Right cardiac atrium (tissue), 5 donors: ENCODE data around the gene CDC42EP5. TPM values are rescaled to one million over a fixed set of nuclear protein-coding genes. Genes with fewer than 3 reads are reported as not detected.
"Not testable (repeated sequence)": the region's sequence is repeated elsewhere in the genome, so short reads cannot be mapped to it uniquely, and the experiment has no call there.

Experiments used
- ATAC-seq, 2 donors: fragments of 200-7000 bp; cut with Tn5 transposase; one replicate each; pipeline versions ENCODE4 v1.8.0 to v1.9.1; 2020; ENCODE audit warnings: moderate library complexity in 2 of 2, mild to moderate bottlenecking in 1 of 2
- DNase-seq, 3 donors: peaks; one replicate each; pipeline ENCODE4 v3.0.0-alpha.2; 2020
- H3K27ac ChIP-seq: one replicate; pipeline ENCODE4 v1.5.1; 2013; ENCODE audit warnings: mild to moderate bottlenecking, low read length, control low read depth, moderate library complexity
- H3K27me3 ChIP-seq: one replicate; pipeline ENCODE4 v1.6.1; 2013; ENCODE audit not compliant: control insufficient read depth, insufficient read depth
- H3K4me1 ChIP-seq: one replicate; pipeline ENCODE4 v1.6.1; 2013; ENCODE audit warnings: low read length; ENCODE audit not compliant: control insufficient read depth, insufficient read depth
- H3K4me3 ChIP-seq: one replicate; pipeline ENCODE4 v1.5.1; 2013; ENCODE audit warnings: low read length, control low read depth
- H3K9me3 ChIP-seq: one replicate; pipeline ENCODE4 v1.6.1; 2013; ENCODE audit warnings: low read length; ENCODE audit not compliant: control insufficient read depth
- WGBS: extraction: QIAGEN DNeasy Blood & Tissue Kit; methylation state at CpG from one replicate; pipeline ENCODE4 v1.1.7; 2013; 5-methylcytosine and 5-hydroxymethylcytosine counted together
- intact Hi-C, 4 donors: fragments of 100-400 bp; cut with DNase I; formaldehyde crosslinking; loops; one replicate each; pipeline versions ENCODE4 v1.11.0 to v1.14.0; 2022 to 2023
- polyA plus RNA-seq: library from polyadenylated mRNA; stranded (reverse); fragments of 200-250 nt; gene quantifications from one replicate; pipeline ENCODE4 v1.2.3, GENCODE V29; 2013
- total RNA-seq, 4 donors: library from RNA; stranded (reverse); fragmentation: NEBNext Ultra II Directional; extraction: Animal tissue kit (Norgen Biotek cat#: 25700); gene quantifications; one replicate each; pipeline ENCODE4 v1.2.1, GENCODE V29; 2021
- donor health status: healthy with polysubstance abuse.
- donor health status: DM: no; HTN: yes; CAD: no.
- donor health status: DM: no; HTN: no; CAD: no.
- donor health status: DM: no; HTN: yes; CAD: no; lungs with severe emphysema.
- donor health status: DM: yes; HTN: yes; CAD: no.

The CDC42EP5 gene
- total and polyA plus RNA-seq, 5 donors = 10.4 to 22.5 (median 12.4) TPM

DNA sequence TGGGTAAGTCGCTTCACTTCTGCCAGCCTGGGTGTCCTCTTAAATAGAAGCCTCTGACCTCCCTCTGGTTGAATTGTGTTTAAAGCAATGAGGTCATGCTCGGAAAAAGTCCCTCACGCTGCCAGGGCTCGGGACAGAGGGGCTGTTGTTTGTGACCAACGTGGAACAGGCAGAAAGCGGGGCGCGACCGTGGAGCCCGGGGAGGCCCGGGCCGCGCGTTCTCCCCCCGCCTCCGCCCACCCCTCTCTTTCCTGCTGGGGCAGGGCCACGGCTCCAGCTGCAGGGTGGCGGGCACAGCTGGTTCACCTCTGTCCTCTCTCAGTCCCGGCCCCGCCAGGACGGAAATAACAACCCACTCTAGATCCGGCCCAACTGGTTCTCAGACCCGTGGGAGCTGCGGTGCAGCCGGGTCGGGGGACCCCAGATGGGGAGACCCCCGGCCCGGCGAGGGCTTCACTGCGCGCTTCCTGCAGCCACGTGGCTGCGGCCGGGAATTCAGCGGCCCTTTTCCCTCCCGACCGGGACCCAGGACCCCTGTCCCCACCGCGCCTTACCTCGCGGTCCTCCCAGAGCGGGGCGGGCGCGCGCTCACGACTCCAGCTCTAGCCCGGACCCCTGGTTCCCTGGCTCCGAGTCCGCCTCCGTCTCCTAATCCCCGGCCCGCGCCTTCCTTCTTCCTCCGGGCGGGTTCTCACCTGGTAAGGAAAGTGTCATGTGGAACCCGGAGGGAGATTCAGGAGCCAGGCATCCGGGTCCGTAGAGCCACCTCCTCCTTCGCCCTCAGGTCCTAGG lies 1.9 kb downstream of the CDC42EP5 start:
- peak overlapping the region; percentile 58 for H3K27ac ChIP-seq
- DNase-seq (peak; percentile 72 to 86 (median 85)), ATAC-seq (peak; percentile 57 to 60)
- H3K4me1 ChIP-seq = peaks cover 5% of the 10 kb centered on the region
- no peaks in the 10 kb centered on the region for H3K9me3 ChIP-seq
- intact Hi-C loops = loop anchor here in 1 of 4 donors (10.0 kb wide), 1 partner anchor 204 kb away; no protein-coding TSS in a partner anchor
- 2% methylated on average over 60 of the region's 60 CpGs for WGBS
- peak overlapping the region; percentile 45 for H3K4me3 ChIP-seq
- no peaks in the 10 kb centered on the region for H3K27me3 ChIP-seq

DNA sequence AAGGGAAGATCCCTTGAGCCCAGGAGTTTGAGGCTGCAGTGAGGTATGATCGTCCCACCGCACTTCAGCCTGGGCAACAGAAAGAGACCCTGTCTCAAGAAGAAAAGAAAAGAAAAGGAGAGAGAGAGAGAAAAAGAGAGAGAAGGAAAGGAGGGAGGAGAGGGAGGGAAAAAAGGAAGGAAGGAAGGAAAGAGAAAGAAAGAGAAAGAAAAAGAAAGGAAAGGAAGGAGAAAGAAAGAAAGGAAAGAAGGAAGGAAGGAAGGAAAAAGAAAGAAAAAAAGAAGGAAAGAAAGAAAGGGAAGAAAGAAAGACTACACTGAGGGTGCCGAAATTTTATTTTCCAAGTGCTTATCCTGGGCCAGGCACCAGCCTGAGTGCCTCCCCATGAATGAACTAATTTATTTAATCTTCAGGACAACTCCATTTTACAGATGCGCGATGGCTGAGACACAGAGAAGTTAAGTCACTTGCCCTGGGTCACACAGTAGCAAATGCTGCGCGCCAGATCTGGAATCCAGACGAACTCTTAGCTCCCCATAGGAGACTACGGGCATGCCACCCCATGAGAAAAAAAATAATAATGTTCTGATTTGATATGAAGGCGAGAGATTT lies 2.7 kb downstream of the CDC42EP5 start:
- 60% methylated on average over 10 of the region's 10 CpGs for whole genome bisulfite sequencing
- ATAC-seq (no peak), DNase-seq (no peak)
- H3K27ac ChIP-seq = peak overlapping the region; percentile 58
- H3K9me3 ChIP-seq = no peaks in the 10 kb centered on the region
- H3K27me3 ChIP-seq = no peaks in the 10 kb centered on the region
- H3K4me1 ChIP-seq = peaks cover 5% of the 10 kb centered on the region
- intact Hi-C loops = loop anchor here in 1 of 4 donors (10.0 kb wide), 1 partner anchor 204 kb away; no protein-coding TSS in a partner anchor
- no peak overlapping the region for H3K4me3 ChIP-seq

DNA sequence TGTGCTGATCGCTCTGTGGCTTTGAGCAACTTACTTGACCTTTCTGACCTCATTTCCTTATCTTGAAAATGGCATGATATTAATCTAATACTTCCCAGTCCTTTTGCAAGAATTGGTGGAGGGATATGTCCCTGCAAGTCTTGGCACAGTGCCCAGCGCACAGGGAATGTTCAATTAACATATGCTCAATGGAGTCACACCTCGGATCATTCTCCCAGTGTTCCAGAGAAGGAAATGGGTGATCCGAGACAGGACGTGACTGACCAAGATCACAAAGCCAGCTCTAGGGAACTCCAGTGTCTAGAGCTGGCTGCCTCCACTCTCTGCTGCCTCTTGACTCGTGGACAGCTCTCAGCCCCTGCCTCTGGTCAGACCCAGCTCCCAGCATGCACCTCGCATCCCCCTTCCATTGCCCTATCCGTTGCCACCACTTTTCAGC lies 3.6 kb downstream of the CDC42EP5 start:
- H3K27me3 ChIP-seq = no peaks in the 10 kb centered on the region
- DNase-seq (peak; percentile 81 to 84 (median 83)), ATAC-seq (peak in 1 of 2 donors; percentile 38)
- 43% methylated on average over 8 of the region's 8 CpGs for WGBS
- no peak overlapping the region for H3K4me3 ChIP-seq
- H3K9me3 ChIP-seq = no peaks in the 10 kb centered on the region
- peak overlapping the region; percentile 79 for H3K27ac ChIP-seq
- H3K4me1 ChIP-seq = peaks cover 5% of the 10 kb centered on the region
- intact Hi-C loops = no loop called here

DNA sequence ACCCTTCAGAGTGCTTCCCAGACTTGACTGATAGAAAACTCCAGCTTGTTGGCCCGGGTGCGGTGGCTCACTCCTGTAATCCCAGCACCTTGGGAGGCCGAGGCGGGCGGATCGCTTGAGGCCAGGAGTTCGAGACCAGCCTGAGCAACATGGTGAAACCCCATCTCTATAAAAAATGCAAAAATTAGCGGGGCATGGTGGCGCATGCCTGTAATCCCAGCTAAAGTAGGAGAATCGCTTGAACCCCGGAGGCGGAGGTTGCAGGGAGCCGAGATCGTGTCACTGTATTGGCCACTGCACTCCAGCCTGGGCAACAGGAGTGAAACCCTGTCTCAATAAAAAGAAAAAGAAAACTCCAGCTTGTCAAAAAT lies 7.0 kb downstream of the CDC42EP5 start:
- ATAC-seq, H3K4me3 ChIP-seq, H3K27ac ChIP-seq, intact Hi-C loops, H3K27me3 ChIP-seq, H3K9me3 ChIP-seq, DNase-seq, H3K4me1 ChIP-seq: not testable (repeated sequence)
- WGBS = 97% methylated on average over 14 of the region's 14 CpGs

DNA sequence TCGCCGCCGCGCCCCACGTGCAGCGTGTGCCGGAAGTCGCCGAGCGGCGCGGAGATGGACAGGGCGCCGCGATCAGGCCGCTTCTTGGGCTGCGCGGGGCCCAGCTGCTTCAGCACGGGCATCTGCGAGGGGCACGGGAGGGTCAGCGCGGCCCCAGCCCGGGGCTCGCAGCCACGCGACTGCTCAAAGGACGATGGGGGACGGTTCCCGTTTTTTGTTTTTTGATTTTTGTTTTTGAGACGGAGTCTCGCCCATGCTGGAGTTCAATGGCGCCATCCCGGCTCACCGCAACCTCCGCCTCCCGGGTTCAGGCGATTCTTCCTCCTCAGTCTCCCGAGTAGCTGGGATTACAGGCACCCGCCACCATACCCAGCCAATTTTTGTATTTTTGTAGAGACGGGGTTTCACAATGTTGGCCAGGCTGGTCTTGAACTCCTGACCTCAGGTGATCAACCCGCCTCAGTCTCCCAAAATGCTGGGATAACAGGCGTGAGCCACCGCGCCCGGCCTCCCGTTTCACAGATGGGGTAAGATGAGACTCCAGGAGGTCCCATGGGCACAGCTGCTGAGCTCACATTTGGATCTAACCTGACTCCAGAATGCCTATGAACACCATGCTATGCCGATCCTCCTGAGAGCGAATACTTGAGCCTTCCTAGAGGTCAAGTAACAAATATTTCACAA lies 7.5 kb downstream of the CDC42EP5 start:
- WGBS = 79% methylated on average over 49 of the region's 49 CpGs
- peak; percentile 40 to 72 (median 63) for DNase-seq
- intact Hi-C loops = no loop called here
- Histone ChIP-seq H3K9me3 (no peaks in the 10 kb centered on the region), H3K4me3 (peak overlapping the region; percentile 46), H3K4me1 (peaks cover 6% of the 10 kb centered on the region), H3K27ac (no peak overlapping the region), H3K27me3 (no peaks in the 10 kb centered on the region)
- no peak for ATAC-seq

DNA sequence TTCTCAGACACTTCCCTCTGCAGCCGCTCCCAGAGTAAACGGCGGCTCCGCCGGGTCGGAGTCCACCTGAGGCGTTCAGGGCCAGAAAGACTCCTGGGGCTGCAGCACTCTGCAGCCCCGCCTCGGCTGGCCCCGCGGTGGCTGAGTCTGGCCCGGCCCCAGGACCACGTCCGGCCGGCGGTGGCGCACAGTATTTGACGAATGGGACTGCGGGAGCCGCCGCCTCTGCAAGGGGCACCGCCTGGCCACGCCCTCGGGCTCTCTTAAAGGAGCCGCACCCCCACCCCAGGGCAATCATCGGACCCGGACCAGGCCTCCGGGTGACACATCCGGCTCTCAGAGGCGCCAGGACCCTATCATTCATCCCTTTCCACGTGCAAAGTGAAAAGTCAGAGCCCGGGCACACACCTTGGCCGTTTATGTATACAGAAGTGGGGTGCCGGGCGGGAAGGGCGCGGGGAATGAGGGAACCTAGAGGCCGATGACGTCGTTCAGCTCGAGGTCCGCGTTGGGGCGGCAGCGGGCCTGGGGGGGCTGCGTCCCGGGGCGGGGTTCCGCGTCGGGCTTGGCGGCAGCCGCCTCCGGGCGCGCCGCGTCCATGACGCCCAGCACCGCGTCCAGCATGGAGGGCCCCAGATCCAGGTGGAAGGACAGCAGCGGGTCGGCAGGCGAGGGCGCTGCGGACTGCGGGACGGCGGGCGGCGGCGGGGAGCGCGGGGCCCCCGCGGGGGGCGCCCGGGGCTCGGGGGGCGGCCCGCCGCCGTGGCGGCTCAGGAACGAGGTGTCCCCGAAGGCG lies 8.3 kb downstream of the CDC42EP5 start:
- Histone ChIP-seq H3K27ac (peak overlapping the region; percentile 95), H3K4me1 (peaks cover 6% of the 10 kb centered on the region), H3K4me3 (peak overlapping the region; percentile 46), H3K9me3 (no peaks in the 10 kb centered on the region), H3K27me3 (no peaks in the 10 kb centered on the region)
- intact Hi-C loops = no loop called here
- ATAC-seq = peak; percentile 81 to 83
- peak; percentile 95 to 98 (median 97) for DNase-seq
- 28% methylated on average over 86 of the region's 87 CpGs for WGBS

DNA sequence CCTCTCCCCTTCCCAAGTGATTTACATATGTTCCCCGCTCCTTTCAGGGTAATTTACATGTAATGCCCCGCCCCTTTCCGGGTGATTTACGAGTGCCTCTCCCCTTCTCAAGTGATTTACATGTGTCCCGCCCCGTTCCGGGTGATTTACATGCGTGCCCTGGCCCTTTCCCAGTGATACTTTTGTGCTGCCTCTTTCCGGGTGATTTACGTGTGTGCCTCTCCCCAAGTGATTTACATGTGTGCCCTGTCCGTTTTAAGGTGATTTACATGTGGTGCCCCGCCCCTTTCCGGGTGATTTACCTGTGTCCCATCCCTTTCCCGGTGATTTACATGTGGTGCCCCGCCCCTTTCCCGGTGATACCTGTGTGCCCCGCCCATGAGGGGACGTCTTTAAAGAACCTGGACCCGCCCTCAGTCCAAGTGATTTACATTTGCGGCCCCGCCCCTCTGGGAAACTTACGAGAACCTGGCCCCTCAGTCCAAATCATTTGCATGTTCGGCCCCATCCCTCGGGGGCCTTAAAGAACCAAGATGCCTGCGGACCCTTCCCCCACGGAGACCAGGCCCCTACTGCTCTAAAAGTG lies 9.0 kb downstream of the CDC42EP5 start:
- Histone ChIP-seq H3K4me3 (peak overlapping the region; percentile 46), H3K27ac (peak overlapping the region; percentile 95), H3K27me3 (no peaks in the 10 kb centered on the region), H3K9me3 (no peaks in the 10 kb centered on the region), H3K4me1 (peaks cover 6% of the 10 kb centered on the region)
- ATAC-seq (peak; percentile 57 to 65), DNase-seq (peak; percentile 88 to 94 (median 93))
- intact Hi-C loops = no loop called here
- under 1% methylated on average over 26 of the region's 26 CpGs for WGBS

DNA sequence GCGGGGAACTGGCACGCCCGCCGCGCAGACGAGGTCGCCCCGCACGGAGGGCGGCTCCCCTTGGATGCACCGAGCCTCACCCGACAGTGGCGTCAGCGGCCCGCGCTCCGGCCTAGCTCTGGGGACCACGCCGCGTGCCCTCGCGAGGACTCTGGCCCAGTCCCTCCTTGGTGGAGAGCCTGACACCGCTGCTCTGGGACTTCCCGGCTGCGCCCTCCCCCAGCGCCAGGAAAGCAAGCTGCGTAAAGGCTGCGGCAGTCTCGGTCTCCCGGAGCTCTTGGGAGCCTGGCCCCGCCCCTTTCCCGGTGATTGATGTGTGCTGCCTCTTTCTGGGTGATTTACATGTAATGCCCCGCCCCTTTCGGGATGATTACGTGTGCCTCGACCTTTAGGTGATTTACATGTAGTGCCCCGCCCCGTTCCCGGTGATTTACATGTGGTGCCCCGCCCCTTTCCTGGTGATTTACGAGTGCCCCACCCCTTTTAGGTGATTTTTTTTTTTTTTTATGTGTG lies 9.5 kb downstream of the CDC42EP5 start, which contains the start of gene LENG9:
Gene LENG9 (minus strand): TSS at position 248 of the 513 bp plus-strand sequence. CDS start 252 bp downstream, outside the sequence.
- no peaks in the 10 kb centered on the region for H3K9me3 ChIP-seq
- H3K4me1 ChIP-seq = peaks cover 6% of the 10 kb centered on the region
- H3K4me3 ChIP-seq = peak within 1 kb of the TSS; percentile 46
- H3K27ac ChIP-seq = peak within 1 kb of the TSS; percentile 95
- ATAC-seq (peak; percentile 79), DNase-seq (peak; percentile 99 to 100 (median 100))
- intact Hi-C loops = no loop called here
- H3K27me3 ChIP-seq = no peaks in the 10 kb centered on the region
- under 1% methylated on average over 41 of the region's 41 CpGs for WGBS

DNA sequence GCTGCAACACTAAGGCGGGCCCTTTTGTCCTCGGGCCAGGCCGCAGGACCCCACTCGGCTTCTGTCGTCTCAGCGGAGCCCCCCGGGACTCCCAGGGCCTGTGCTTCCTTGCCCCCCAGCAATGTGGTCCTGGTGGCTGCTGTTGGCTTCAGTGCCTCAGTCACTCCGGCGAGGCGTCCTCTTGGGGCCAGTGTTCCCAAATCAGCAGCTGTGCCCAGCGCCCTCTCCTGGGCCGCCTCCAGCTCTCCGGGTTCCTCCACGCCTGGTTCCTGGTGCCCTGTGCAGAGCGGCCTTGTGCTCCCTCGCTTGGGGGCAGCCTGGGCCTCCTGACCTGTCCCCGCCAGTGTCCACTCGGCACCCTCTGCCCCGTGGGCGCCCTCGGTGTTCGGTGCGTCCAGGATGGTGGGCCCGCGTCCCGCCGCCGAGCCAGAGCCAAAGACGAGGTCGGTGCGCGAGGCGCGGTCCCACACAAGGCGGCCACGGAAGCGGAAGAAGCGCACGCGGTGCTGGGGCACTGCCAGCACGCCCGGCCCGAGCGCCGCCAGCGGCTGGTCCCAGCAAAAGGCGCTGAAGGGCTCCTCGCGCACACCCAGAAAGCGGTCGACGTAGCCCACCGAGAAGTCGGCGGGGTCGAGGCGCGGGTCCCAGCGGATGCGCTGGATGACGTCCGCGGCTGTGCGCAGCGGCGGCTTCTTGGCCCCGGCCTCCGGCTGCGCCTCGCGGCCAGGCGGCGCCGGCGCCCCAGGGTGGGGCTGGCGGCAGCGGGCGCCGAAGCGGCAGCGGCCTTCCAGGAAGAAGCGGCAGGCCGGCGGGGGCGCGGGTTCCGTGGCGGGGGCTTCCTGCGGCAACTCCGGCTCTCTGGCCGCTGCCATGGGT lies 10.2 kb downstream of the CDC42EP5 start:
- 3% methylated on average over 91 of the region's 91 CpGs for WGBS
- DNase-seq (peak; percentile 84 to 93 (median 93)), ATAC-seq (peak; percentile 31 to 32)
- peak overlapping the region; percentile 95 for H3K27ac ChIP-seq
- intact Hi-C loops = no loop called here
- peaks cover 6% of the 10 kb centered on the region for H3K4me1 ChIP-seq
- H3K27me3 ChIP-seq = no peaks in the 10 kb centered on the region
- no peaks in the 10 kb centered on the region for H3K9me3 ChIP-seq
- H3K4me3 ChIP-seq = peak overlapping the region; percentile 46
